SK-N-SH (cell line): ENCODE data around the gene CCDC122.

Experiments used
- EZH2phosphoT487 ChIP-seq: fragments of 200-600 bp; sonication (generic); IDR thresholded peaks from 2 replicates; pipeline ENCODE4 v1.6.1; 2017; ENCODE audit warnings: low read depth, mixed run types, mild to moderate bottlenecking, antibody characterized with exemption, moderate library complexity, borderline replicate concordance
- SMC3 ChIP-seq: IDR thresholded peaks from 2 replicates; pipeline ENCODE4 v1.6.1; 2012; ENCODE audit warnings: low read depth, low read length, improper control_type of control experiment
- TF ChIP-seq, protein P1 (sequence below): fragments of 200-600 bp; sonication (generic); IDR thresholded peaks from 2 replicates; pipeline ENCODE4 v1.6.1; 2017; ENCODE audit warnings: antibody characterized with exemption, mild to moderate bottlenecking, moderate library complexity

DNA sequence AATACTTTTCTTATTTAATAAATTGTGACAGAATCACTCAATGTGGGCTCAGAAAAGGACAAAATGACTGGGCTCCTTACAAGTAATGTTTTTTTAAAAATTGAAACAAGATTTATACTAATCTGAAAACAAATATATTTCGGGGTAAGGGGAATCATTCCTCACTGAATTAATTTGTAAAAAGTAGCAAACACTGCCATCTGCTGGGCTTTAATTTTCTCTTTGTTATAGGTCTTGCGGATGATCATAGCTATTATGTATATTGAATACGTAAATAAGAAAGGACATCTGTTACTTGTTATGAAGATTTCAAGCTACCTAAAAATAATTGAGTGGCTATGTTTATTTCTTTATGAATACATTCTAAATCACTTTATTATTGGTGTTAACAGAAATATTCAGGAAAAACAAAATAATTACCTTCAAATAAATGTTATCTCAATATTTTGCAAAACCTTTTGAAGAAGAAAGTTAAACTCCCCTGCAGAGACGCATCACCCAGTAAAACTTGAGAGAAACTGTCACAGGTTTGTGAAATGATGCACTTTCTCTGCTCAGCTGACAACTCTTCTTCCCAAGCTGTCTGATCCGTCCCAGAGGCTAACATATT lies 75.0 kb downstream of the CCDC122 start:
- no peak for TF ChIP-seq EZH2phosphoT487
- TF ChIP-seq, protein P1, sequence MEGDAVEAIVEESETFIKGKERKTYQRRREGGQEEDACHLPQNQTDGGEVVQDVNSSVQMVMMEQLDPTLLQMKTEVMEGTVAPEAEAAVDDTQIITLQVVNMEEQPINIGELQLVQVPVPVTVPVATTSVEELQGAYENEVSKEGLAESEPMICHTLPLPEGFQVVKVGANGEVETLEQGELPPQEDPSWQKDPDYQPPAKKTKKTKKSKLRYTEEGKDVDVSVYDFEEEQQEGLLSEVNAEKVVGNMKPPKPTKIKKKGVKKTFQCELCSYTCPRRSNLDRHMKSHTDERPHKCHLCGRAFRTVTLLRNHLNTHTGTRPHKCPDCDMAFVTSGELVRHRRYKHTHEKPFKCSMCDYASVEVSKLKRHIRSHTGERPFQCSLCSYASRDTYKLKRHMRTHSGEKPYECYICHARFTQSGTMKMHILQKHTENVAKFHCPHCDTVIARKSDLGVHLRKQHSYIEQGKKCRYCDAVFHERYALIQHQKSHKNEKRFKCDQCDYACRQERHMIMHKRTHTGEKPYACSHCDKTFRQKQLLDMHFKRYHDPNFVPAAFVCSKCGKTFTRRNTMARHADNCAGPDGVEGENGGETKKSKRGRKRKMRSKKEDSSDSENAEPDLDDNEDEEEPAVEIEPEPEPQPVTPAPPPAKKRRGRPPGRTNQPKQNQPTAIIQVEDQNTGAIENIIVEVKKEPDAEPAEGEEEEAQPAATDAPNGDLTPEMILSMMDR, result peak; percentile 76
- peak; percentile 59 for TF ChIP-seq SMC3
